Right ventricle myocardium superior (tissue), 1 donor: ENCODE measurements around the gene GALC. TPM values are rescaled to one million over a fixed set of nuclear protein-coding genes. Genes with fewer than 3 reads are reported as not detected.
"Not testable (repeated sequence)": the region's sequence is repeated elsewhere in the genome, so short reads cannot be mapped to it uniquely, and the experiment has no call there.

Experiments
- ATAC-seq: fragments of 200-7000 bp; cut with Tn5 transposase; one replicate; pipeline ENCODE4 v1.9.1; 2020; ENCODE audit warnings: mild to moderate bottlenecking; ENCODE audit not compliant: poor library complexity
- DNase-seq: peaks from one replicate; pipeline ENCODE4 v3.0.0-alpha.2; 2020
- intact Hi-C: fragments of 100-400 bp; cut with DNase I; formaldehyde crosslinking; loops from one replicate; pipeline ENCODE4 v1.11.2; 2022
- long read RNA-seq: library from polyadenylated mRNA; unstranded; transcript quantifications from one replicate; pipeline ENCODE4 v2.0.0, GENCODE V29; 2021
- total RNA-seq: library from RNA; stranded (reverse); fragmentation: NEBNext Ultra II Directional; extraction: Animal tissue kit (Norgen Biotek cat#: 25700); gene quantifications from one replicate; pipeline ENCODE4 v1.2.1, GENCODE V29; 2021
- donor health status: DM: no; HTN: yes; CAD: no; lungs with severe emphysema.

Gene GALC
- total RNA-seq = 12.0 TPM
- long read RNA-seq, transcript GALC-201 (17 exons, 3,883 nt) = major isoform, 22 of 30 reads
- long read RNA-seq, partial matches to known transcripts = 2 of 30 reads
- long read RNA-seq, other reads (novel, unspliced or antisense) = 6 of 30 reads

DNA sequence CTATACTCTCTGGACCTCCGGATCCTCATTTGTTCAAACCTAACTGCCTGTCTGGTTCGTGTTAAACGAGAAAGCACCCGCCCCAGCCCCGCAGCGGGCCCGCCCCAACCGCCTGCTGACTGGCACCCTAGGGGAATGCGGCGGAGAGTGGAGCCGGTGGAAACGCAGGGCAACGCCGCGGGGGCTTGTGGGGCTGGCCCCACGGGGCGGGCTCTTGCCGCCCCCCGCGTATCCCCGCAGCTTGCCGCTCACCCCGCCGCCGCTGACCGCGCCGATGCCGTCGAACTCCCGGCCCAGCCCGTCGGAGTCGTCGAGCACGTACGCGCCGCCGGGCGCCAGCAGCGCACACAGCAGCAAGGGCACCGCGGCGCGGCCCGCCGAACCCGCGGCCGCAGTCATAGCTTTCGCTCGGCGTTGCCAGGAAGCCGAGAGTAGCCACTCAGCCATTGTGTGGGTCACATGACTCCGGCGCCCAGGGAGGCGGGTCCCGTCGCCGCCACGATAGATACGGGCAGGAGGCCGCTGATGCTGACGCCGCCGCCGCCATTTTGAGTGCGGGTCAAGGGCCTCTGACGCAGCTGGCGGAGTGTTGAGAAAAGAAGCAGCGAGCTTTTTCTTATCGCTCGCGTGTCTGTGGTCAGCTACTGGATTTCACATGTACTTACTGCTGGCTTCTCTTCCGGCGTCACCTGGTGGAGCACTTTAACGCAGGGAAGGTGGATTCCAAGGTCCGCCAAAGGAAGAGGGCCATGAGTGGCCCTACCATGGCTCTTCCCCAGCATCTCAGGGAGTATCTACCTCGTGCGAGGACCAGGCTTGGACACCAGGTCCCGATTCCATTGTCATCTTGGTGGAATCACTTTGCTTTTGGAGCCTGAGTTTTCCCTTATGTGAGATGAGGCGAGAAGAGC, at the start of gene GALC:
TSS of gene GALC (minus strand) at position 465 of the 911 bp plus-strand sequence. CDS start at position 447, 18 bp downstream.
- ATAC-seq = peak; percentile 97
- intact Hi-C loops = no loop called here

DNA sequence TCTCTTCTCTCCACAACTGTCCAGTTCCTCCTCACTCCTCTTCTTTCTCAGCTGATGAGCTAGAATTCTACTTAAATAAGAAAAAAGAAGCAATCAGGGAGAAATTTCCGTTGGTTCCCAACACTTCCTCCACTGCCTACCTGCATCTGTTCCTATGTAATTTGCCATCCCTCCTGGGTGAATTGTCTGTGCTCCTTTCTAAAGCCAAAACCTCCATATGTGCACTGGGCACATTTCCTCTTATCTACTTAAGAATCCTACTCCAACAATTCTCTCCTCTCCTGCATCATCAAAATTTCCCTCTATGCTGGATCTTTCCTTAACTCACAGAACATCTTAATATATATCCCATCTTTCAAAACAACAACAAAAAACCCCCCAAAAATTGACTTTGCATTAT, 47.2 kb upstream of the GALC start:
- DNase-seq (no peak), ATAC-seq (no peak)
- intact Hi-C loops = no loop called here

More for the DNA sequence above, at the start of gene GALC:
- peak; percentile 98 for DNase-seq

- no peak for ATAC-seq
- intact Hi-C loops = no loop called here
- no peak for DNase-seq
These were observed 46.2 kb upstream of the GALC start for GRCh38 chr14:88039197-88039596.

- ATAC-seq (no peak), DNase-seq (no peak)
- intact Hi-C loops = no loop called here
These were observed 44.3 kb upstream of the GALC start for GRCh38 chr14:88037325-88037724.

- ATAC-seq = no peak
- intact Hi-C loops = no loop called here
- no peak for DNase-seq
These were observed 43.4 kb upstream of the GALC start for GRCh38 chr14:88036422-88036821.

DNA sequence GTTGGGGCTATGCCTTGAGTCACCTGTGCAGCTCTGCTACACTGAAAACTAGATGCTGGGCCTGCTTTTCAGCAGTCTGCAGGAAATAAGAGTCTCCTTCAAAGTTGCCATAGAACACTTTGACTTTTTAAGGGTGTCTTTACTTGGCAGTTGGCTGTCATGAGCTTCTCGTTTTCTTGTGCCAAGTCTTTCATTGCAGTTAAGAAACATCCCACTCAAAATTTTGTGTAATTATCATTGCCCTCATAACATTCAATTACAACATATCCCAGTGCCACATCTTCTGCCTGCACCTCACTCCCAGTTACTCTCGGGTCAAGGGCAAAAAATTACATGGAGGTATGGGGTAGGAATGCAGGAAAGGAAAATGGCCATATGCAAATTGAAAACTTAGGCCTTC, 41.1 kb upstream of the GALC start:
- intact Hi-C loops = no loop called here
- no peak for ATAC-seq
- DNase-seq = no peak

DNA sequence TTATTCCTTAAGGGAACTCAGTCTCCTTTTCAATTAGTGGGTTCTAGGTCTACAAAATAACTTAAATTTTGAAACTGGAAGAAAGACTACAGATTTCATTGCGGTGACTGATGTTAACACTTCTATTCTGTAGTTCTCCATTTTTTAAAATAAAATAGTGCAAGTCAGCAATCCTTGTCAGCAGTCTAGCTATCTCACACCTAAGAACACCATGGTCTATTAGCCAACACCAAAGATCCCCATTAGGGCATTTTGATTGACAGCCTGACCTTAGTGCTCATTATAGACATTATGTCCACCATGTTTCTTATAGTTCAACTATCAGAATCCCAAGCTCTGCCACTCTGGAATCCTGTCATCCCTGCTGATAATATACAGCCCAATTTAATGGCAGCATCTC, 39.4 kb upstream of the GALC start:
- intact Hi-C loops = no loop called here
- DNase-seq = no peak
- ATAC-seq = no peak

- ATAC-seq (no peak), DNase-seq (no peak)
- intact Hi-C loops = no loop called here
These were observed 37.9 kb upstream of the GALC start for GRCh38 chr14:88030892-88031291.

DNA sequence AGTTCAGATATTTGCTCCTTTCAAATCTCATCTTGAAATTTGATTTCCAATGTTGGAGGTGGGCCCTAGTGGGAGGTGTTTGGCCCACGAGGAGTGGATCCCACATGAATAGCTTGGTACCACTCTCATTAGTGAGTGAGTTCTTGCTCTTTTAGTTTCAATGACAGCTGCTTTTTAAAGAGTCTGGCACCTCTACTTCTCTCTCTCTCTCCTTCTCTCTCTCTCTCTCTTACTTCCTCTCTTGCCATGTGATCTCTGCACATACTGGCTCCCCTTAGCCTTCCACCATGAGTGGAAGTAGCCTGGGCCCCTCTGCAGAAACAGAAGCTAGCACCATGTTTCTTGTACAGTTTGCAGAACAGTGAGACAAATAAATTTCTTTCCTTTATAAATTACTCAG, 37.1 kb upstream of the GALC start:
- ATAC-seq = peak; percentile 48
- intact Hi-C loops = no loop called here
- no peak for DNase-seq

DNA sequence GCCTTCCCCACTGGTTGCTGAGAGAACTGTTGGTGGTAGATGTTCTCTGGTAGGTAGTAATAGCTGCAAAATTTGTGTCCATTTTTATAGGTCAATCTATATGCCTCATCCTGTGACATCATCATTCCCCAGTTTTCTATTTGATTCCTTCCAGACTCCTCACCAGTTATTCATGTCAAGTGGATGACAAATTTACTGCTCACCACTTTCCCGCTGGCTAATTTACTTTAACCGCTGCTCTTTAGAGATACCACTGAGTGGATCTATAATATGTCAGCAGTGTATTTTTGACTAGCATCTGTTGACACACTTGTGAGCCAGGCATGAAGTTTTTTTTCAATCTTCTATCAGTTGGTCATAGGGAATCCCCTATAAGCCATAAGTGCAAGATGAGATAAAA, 36.5 kb upstream of the GALC start:
- no peak for DNase-seq
- intact Hi-C loops = no loop called here
- no peak for ATAC-seq

DNA sequence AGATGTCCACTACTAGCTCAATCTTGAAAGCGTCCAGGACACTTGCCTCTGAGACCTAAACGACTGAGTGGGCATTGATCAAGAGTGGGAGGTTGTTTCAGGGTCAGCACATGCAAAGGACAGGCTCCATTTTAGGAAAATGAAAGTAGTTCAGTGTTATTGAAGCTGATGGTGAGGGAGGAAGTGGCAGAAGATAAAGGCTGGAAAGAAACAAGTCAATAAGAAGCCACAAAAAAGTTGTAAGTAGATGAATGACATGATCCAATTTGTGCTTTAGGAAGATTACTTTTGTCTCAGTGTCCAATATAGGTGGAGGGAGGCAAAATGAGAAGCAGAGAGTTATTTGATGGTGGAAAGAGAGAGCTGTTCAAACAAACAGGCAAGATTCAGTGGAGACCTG, 33.9 kb upstream of the GALC start:
- intact Hi-C loops = no loop called here
- DNase-seq (no peak), ATAC-seq (no peak)

GRCh38 chr14:88025313-88025712, 32.3 kb upstream of the GALC start:
- no peak for DNase-seq
- no peak for ATAC-seq
- intact Hi-C loops = no loop called here

GRCh38 chr14:88024252-88025086, 31.5 kb upstream of the GALC start:
- ATAC-seq, DNase-seq, intact Hi-C loops: not testable (repeated sequence)

DNA sequence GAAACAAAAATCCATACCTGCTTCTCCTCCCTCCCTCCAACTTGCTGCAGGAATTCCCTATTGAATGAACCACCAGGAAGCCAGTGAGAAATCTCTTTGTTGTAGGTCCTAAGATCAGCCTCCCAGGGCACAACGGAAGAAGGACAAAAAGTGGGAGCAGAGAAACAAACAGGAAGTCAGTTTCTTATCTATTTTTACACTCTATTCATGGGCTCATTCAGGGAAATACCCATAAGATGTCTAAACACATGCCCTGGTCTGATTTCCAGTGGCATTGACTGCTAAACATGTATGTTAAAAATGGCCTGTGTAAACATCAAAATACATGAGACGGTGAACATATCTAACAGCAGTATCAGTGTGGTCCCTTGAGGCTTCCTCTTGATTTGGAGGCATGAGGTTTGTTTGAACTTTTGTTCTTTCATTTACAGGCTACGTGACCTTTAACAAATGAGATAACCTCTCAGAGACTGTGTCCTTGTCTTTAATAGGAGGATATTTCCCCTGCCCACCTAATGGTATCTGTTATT, 30.7 kb upstream of the GALC start:
- DNase-seq (no peak), ATAC-seq (no peak)
- intact Hi-C loops = no loop called here

- ATAC-seq = no peak
- DNase-seq = no peak
- intact Hi-C loops = loop anchor here (10.0 kb wide), 1 partner anchor 147 kb away; no protein-coding TSS in a partner anchor
These were observed 24.6 kb upstream of the GALC start for GRCh38 chr14:88017535-88017934.

GRCh38 chr14:88016768-88017167, 23.8 kb upstream of the GALC start:
- intact Hi-C loops = loop anchor here (10.0 kb wide), 1 partner anchor 148 kb away; no protein-coding TSS in a partner anchor
- ATAC-seq = no peak
- DNase-seq = no peak

GRCh38 chr14:88013750-88014349, 20.9 kb upstream of the GALC start:
- DNase-seq (peak; percentile 65), ATAC-seq (peak; percentile 96)
- intact Hi-C loops = loop anchor here (10.0 kb wide), 1 partner anchor 151 kb away; no protein-coding TSS in a partner anchor

- intact Hi-C loops = loop anchor here (10.0 kb wide), 1 partner anchor 152 kb away; no protein-coding TSS in a partner anchor
- DNase-seq = no peak
These were observed 19.5 kb upstream of the GALC start for GRCh38 chr14:88012495-88012894.

More at GRCh38 chr14:88012495-88012894, 19.5 kb upstream of the GALC start:
- ATAC-seq = no peak
